Measurements from ENCODE around the gene CYTH3. TPM values are rescaled to one million over a fixed set of nuclear protein-coding genes. Genes with fewer than 3 reads are reported as not detected.

Gene CYTH3
- total and polyA plus RNA-seq, 2 experiments from 2014 or later, result 11.9 to 15.7 TPM

DNA sequence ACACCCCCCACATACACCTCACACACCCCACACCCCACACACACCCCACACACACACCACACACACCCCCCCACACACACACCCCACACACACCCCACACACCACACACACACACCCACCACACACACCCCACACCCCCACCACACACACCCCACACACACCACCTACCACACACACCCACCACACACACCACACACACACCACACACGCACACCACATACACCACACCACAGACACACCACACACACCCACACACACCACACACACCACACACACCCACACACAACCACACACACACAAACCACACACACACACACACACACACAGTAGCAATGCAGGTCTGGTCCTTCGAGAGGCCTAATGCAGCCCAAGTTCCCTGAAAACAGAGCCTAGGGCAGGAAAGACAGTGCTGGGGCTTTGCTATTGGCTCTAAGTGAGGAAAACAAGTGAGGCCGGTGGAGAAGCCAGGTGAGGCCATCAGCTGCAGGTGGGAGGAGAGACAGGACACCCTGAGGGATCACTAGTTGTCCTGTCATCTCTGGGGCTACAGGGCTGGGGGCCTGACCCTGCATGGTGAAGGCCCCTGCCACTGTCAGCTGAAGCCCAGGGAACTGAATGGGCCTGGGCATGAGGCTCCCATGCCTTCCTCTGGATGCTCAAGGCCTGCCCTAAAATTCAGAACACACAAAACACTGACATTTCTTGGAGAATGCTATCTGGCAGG lies 92.6 kb downstream of the CYTH3 start:
- no peak for DNase-seq (ENCODE audit: low spot score)
- 88% methylated on average over 3 of the region's 3 CpGs for WGBS (ENCODE audit: low lambda C conversion rate, missing lambda C conversion rate)
- Histone ChIP-seq H4K20me1 (ENCODE audit: insufficient read depth, poor library complexity, severe bottlenecking) (no peaks in the 10 kb centered on the region), H3K4me2 (no peak overlapping the region), H3K79me2 (no peaks in the 10 kb centered on the region), H3K9me3 (ENCODE audit: low read depth) (no peaks in the 10 kb centered on the region), H3K9me2 (replicated peaks; ENCODE audit: insufficient read depth) (no peaks in the 10 kb centered on the region), H3K36me3 (replicated peaks; ENCODE audit: insufficient read depth, low read depth) (no peaks in the 10 kb centered on the region), H3K27me3 (no peaks in the 10 kb centered on the region), H3K4me1 (ENCODE audit: insufficient read depth) (no peaks in the 10 kb centered on the region), H2AFZ (no peak overlapping the region), H3K4me3 (no peak overlapping the region), H3K27ac (no peak overlapping the region)
- TF ChIP-seq, protein P1, sequence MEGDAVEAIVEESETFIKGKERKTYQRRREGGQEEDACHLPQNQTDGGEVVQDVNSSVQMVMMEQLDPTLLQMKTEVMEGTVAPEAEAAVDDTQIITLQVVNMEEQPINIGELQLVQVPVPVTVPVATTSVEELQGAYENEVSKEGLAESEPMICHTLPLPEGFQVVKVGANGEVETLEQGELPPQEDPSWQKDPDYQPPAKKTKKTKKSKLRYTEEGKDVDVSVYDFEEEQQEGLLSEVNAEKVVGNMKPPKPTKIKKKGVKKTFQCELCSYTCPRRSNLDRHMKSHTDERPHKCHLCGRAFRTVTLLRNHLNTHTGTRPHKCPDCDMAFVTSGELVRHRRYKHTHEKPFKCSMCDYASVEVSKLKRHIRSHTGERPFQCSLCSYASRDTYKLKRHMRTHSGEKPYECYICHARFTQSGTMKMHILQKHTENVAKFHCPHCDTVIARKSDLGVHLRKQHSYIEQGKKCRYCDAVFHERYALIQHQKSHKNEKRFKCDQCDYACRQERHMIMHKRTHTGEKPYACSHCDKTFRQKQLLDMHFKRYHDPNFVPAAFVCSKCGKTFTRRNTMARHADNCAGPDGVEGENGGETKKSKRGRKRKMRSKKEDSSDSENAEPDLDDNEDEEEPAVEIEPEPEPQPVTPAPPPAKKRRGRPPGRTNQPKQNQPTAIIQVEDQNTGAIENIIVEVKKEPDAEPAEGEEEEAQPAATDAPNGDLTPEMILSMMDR (IDR thresholded peaks at IDR 0.05; ENCODE audit: poor library complexity), result no peak
- TF ChIP-seq EZH2phosphoT487 (IDR thresholded peaks at IDR 0.05; ENCODE audit: low read depth, severe bottlenecking, unreplicated experiment), result no peak

DNA sequence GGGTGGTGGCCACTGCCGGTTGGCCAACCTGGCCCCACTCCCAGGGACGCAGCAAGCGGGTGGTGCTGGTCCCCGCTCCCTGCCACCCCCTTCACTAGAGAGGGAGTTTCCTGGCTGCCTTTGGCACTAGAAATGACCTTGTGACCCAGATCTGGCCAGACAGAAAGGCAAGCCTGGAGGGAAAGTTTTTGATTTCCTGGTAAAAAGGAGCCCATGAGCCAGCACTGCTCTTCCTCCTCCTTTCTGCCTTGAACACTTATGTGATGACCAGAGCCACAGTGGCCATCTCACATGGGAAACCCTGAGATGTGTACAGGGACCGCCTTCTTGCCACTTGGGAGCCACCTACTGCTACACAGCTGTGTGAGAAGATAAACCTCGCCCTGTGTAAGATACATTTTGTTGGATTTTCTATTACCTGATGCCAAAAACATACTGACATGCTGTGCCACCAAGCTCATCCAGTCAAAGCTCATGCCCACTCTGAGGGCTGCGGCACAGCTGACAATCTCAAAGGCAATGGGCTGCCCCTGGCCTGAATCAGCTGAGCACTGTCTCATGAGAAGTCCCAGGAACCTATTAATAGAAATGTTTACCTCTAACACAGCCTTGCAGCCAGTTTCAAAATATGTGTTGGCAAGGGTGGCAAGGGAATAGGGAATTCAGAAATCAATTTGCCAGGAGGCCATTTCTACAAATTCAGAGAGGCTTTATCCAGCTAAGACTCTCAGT lies 94.0 kb downstream of the CYTH3 start:
- H3K36me3 ChIP-seq (replicated peaks; ENCODE audit: insufficient read depth, low read depth), result no peaks in the 10 kb centered on the region
- H3K9me2 ChIP-seq (replicated peaks; ENCODE audit: insufficient read depth), result no peaks in the 10 kb centered on the region
- H4K20me1 ChIP-seq (ENCODE audit: insufficient read depth, poor library complexity, severe bottlenecking), result no peaks in the 10 kb centered on the region
- no peak overlapping the region for H2AFZ ChIP-seq
- no peaks in the 10 kb centered on the region for H3K4me1 ChIP-seq (ENCODE audit: insufficient read depth)
- H3K4me3 ChIP-seq, result no peak overlapping the region
- 95% methylated on average over 7 of the region's 7 CpGs for WGBS (ENCODE audit: low lambda C conversion rate, missing lambda C conversion rate)
- no peaks in the 10 kb centered on the region for H3K9me3 ChIP-seq (ENCODE audit: low read depth)
- TF ChIP-seq EZH2 (IDR thresholded peaks at IDR 0.05; ENCODE audit: borderline replicate concordance), result no peak
- TF ChIP-seq EZH2phosphoT487 (IDR thresholded peaks at IDR 0.05; ENCODE audit: low read depth, severe bottlenecking, unreplicated experiment), result no peak
- TF ChIP-seq, protein P1 (IDR thresholded peaks at IDR 0.05; ENCODE audit: poor library complexity), result no peak
- no peaks in the 10 kb centered on the region for H3K27me3 ChIP-seq
- no peak overlapping the region for H3K4me2 ChIP-seq
- no peak overlapping the region for H3K27ac ChIP-seq
- DNase-seq (ENCODE audit: low spot score), result no peak
- no peaks in the 10 kb centered on the region for H3K79me2 ChIP-seq

DNA sequence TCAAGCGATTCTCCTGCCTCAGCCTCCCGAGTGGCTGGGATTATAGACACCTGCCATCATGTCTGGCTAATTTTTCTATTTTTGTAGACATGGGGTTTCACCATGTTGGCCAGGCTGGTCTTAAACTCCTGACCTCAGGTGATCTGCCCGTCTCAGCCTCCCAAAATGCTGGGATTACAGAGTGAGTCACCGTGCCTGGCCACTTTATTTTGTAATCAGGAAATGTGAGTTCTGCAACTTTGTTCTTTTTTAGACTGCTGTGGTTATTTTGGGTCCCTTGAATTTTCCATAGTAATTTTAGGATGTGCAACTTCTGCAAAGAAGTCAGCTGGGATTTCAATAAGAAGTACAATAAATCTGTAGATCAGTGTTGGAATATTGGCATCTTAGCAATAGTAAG lies 96.8 kb downstream of the CYTH3 start:
- H3K9me2 ChIP-seq (replicated peaks; ENCODE audit: insufficient read depth), result no peaks in the 10 kb centered on the region
- TF ChIP-seq EZH2 (IDR thresholded peaks at IDR 0.05; ENCODE audit: borderline replicate concordance), result no peak
- TF ChIP-seq, protein P1 (IDR thresholded peaks at IDR 0.05; ENCODE audit: poor library complexity), result no peak
- no peak for TF ChIP-seq EZH2phosphoT487 (IDR thresholded peaks at IDR 0.05; ENCODE audit: low read depth, severe bottlenecking, unreplicated experiment)
- no peak overlapping the region for H3K4me2 ChIP-seq
- H3K9me3 ChIP-seq (ENCODE audit: low read depth), result no peaks in the 10 kb centered on the region
- DNase-seq (ENCODE audit: low spot score), result no peak
- H3K4me3 ChIP-seq, result no peak overlapping the region
- no peaks in the 10 kb centered on the region for H3K4me1 ChIP-seq (ENCODE audit: insufficient read depth)
- no peaks in the 10 kb centered on the region for H3K27me3 ChIP-seq
- H3K27ac ChIP-seq, result no peak overlapping the region
- no peak overlapping the region for H2AFZ ChIP-seq
- no peaks in the 10 kb centered on the region for H3K79me2 ChIP-seq
- H3K36me3 ChIP-seq (replicated peaks; ENCODE audit: insufficient read depth, low read depth), result no peaks in the 10 kb centered on the region
- 92% methylated on average over 4 of the region's 4 CpGs for WGBS (ENCODE audit: low lambda C conversion rate, missing lambda C conversion rate)
- no peaks in the 10 kb centered on the region for H4K20me1 ChIP-seq (ENCODE audit: insufficient read depth, poor library complexity, severe bottlenecking)

Data from hepatocyte (in vitro differentiated cells).